ENCODE measurements around the gene SEZ6L2.

Gene SEZ6L2

GRCh38 chr16:29916979-29917378 lies 17.6 kb upstream of the SEZ6L2 start:
- Histone ChIP-seq H3K4me3 (ENCODE audit: low read depth, low read length) (no peak overlapping the region), H3K27ac (ENCODE audit: extremely low read depth, low read depth, low read length) (no peak overlapping the region), H3K36me3 (ENCODE audit: control insufficient read depth in 2 of 2, insufficient read depth in 1 of 2, low read length in 2 of 2) (peaks cover 10 to 48% of the 10 kb centered on the region in 2 experiments; a peak in 2 of 3 replicates), H3K9me3 (ENCODE audit: control insufficient read depth, insufficient read depth, low read depth, low read length) (no peaks in the 10 kb centered on the region), H3K4me1 (ENCODE audit: control insufficient read depth, insufficient read depth, low read length) (no peaks in the 10 kb centered on the region)
- CTCF ChIA-PET: interaction anchor here (0.6 to 2.0 kb wide), 7 partner anchors 9 to 239 kb away, joined by 3 to 6 read pairs (median 4); partner anchors contain the start of genes KCTD13 and PAGR1
- TF ChIP-seq ZNF10 (tag by site-specific recombination; IDR thresholded peaks at IDR 0.05) (no peak), TCF7L2 (IDR thresholded peaks at IDR 0.05; ENCODE audit: borderline replicate concordance, low read depth, low read length) (no peak), BCL11A (tag by site-specific recombination; IDR thresholded peaks at IDR 0.05; ENCODE audit: low read depth) (no peak), KLF7 (tag by site-specific recombination; IDR thresholded peaks at IDR 0.05; ENCODE audit: borderline replicate concordance) (no peak), ZNF350 (tag by site-specific recombination; IDR thresholded peaks at IDR 0.05) (no peak)
- POLR2A ChIA-PET: interaction anchor here (3.9 kb wide), 1 partner anchor 9 kb away, joined by 22 read pairs; the partner anchor contains the start of gene KCTD13

DNA sequence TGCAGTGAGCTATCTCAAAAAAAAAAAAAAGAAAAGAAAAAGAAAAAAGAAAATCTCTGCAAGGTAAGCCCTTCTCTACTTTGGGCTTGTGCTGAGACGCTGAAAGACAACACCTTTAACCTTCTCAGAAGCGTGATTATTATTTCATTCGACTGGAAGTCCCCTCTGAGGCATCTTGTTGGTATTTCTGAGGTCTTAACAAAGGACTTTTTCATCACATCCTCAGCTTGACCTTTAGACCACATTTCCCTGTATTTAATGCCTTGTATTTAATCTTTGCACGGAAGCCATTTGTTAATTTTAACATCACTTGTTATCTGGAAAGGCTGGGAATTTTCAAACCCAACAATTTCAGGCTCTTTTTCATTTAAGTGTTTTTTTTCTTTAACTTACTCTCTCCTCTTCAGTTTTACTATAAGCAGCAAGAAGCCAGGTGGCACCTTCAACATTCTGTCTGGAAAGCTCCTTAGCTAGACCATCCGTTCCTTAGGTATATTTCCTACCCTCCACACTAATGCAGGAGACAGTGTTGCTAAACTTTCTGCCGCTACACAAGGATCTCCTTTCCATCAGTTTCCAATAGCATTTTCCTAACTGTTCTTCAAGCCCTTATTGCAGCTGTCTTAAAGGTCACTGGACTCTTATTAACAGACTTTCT lies 16.4 kb upstream of the SEZ6L2 start:
- Histone ChIP-seq H3K4me1 (ENCODE audit: control insufficient read depth, insufficient read depth, low read length) (no peaks in the 10 kb centered on the region), H3K27ac (ENCODE audit: extremely low read depth, low read depth, low read length) (no peak overlapping the region), H3K4me3 (ENCODE audit: low read depth, low read length) (no peak overlapping the region), H3K9me3 (ENCODE audit: control insufficient read depth, insufficient read depth, low read depth, low read length) (no peaks in the 10 kb centered on the region), H3K36me3 (ENCODE audit: control insufficient read depth in 2 of 2, insufficient read depth in 1 of 2, low read length in 2 of 2) (peaks cover 5 to 38% of the 10 kb centered on the region in 2 experiments; a peak in 2 of 3 replicates)
- ChIA-PET CTCF (interaction anchor here (0.6 to 2.0 kb wide), 6 partner anchors 10 to 196 kb away, joined by 3 to 6 read pairs (median 4); partner anchors contain the start of genes KCTD13 and PAGR1), POLR2A (interaction anchor here (1.0 to 3.9 kb wide), 2 partner anchors 10 to 11 kb away, joined by 5 to 22 read pairs; partner anchors contain the start of gene KCTD13)
- TF ChIP-seq YY1 (tag by site-specific recombination; IDR thresholded peaks at IDR 0.05): no peak
- TF ChIP-seq KLF9 (tag by site-specific recombination; IDR thresholded peaks at IDR 0.05; ENCODE audit: low read depth): no peak
- TF ChIP-seq IKZF3 (tag by site-specific recombination; IDR thresholded peaks at IDR 0.05): no peak
- no peak for TF ChIP-seq ZNF660 (tag by site-specific recombination; IDR thresholded peaks at IDR 0.05)
- TF ChIP-seq TCF7L2 (IDR thresholded peaks at IDR 0.05; ENCODE audit: borderline replicate concordance, low read depth, low read length): no peak
- TF ChIP-seq ZNF670 (tag by site-specific recombination; IDR thresholded peaks at IDR 0.05; ENCODE audit: low read depth): no peak
- TF ChIP-seq PRDM1 (tag by site-specific recombination; IDR thresholded peaks at IDR 0.05): no peak

- no peaks in the 10 kb centered on the region for H3K9me3 ChIP-seq (ENCODE audit: control insufficient read depth, insufficient read depth, low read depth, low read length)
- H3K4me3 ChIP-seq (ENCODE audit: low read depth, low read length): no peak overlapping the region
- H3K27ac ChIP-seq (ENCODE audit: extremely low read depth, low read depth, low read length): no peak overlapping the region
- no peaks in the 10 kb centered on the region for H3K4me1 ChIP-seq (ENCODE audit: control insufficient read depth, insufficient read depth, low read length)
- CTCF ChIA-PET: no interaction called here
- H3K36me3 ChIP-seq (ENCODE audit: control insufficient read depth in 2 of 2, insufficient read depth in 1 of 2, low read length in 2 of 2): peaks cover 0 to 22% of the 10 kb centered on the region in 2 experiments; a peak in 2 of 3 replicates
- POLR2A ChIA-PET: interaction anchor here (1.2 to 2.1 kb wide), 5 partner anchors 10 to 73 kb away, joined by 3 to 10 read pairs (median 5); partner anchors contain the start of genes KCTD13, SEZ6L2 and TMEM219
- TF ChIP-seq, protein P1, sequence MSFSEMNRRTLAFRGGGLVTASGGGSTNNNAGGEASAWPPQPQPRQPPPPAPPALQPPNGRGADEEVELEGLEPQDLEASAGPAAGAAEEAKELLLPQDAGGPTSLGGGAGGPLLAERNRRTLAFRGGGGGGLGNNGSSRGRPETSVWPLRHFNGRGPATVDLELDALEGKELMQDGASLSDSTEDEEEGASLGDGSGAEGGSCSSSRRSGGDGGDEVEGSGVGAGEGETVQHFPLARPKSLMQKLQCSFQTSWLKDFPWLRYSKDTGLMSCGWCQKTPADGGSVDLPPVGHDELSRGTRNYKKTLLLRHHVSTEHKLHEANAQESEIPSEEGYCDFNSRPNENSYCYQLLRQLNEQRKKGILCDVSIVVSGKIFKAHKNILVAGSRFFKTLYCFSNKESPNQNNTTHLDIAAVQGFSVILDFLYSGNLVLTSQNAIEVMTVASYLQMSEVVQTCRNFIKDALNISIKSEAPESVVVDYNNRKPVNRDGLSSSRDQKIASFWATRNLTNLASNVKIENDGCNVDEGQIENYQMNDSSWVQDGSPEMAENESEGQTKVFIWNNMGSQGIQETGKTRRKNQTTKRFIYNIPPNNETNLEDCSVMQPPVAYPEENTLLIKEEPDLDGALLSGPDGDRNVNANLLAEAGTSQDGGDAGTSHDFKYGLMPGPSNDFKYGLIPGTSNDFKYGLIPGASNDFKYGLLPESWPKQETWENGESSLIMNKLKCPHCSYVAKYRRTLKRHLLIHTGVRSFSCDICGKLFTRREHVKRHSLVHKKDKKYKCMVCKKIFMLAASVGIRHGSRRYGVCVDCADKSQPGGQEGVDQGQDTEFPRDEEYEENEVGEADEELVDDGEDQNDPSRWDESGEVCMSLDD (tag by site-specific recombination; IDR thresholded peaks at IDR 0.05): no peak
- TF ChIP-seq ZNF660 (tag by site-specific recombination; IDR thresholded peaks at IDR 0.05) (no peak), ZNF280C (tag by site-specific recombination; IDR thresholded peaks at IDR 0.05) (no peak), ZNF791 (tag by site-specific recombination; IDR thresholded peaks at IDR 0.05) (no peak), ZSCAN23 (tag by site-specific recombination; IDR thresholded peaks at IDR 0.05) (no peak), ZNF626 (tag by site-specific recombination; IDR thresholded peaks at IDR 0.05) (no peak), ZNF596 (tag by site-specific recombination; IDR thresholded peaks at IDR 0.05) (no peak), ZBTB20 (tag by site-specific recombination; IDR thresholded peaks at IDR 0.05) (no peak), ZNF311 (tag by site-specific recombination; IDR thresholded peaks at IDR 0.05; ENCODE audit: borderline replicate concordance) (no peak), ZBTB17 (tag by site-specific recombination; IDR thresholded peaks at IDR 0.05) (no peak), ZNF585B (tag by site-specific recombination; IDR thresholded peaks at IDR 0.05) (no peak), ZNF548 (tag by site-specific recombination; IDR thresholded peaks at IDR 0.05) (no peak), ZNF23 (tag by site-specific recombination; IDR thresholded peaks at IDR 0.05; ENCODE audit: borderline replicate concordance) (no peak), ZNF132 (tag by site-specific recombination; IDR thresholded peaks at IDR 0.05; ENCODE audit: borderline replicate concordance) (no peak)
- TF ChIP-seq, protein P2, sequence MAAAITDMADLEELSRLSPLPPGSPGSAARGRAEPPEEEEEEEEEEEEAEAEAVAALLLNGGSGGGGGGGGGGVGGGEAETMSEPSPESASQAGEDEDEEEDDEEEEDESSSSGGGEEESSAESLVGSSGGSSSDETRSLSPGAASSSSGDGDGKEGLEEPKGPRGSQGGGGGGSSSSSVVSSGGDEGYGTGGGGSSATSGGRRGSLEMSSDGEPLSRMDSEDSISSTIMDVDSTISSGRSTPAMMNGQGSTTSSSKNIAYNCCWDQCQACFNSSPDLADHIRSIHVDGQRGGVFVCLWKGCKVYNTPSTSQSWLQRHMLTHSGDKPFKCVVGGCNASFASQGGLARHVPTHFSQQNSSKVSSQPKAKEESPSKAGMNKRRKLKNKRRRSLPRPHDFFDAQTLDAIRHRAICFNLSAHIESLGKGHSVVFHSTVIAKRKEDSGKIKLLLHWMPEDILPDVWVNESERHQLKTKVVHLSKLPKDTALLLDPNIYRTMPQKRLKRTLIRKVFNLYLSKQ (tag by site-specific recombination; IDR thresholded peaks at IDR 0.05; ENCODE audit: borderline replicate concordance): no peak
Observed at GRCh38 chr16:29913514-29913913, 14.2 kb upstream of the SEZ6L2 start.
